IMR-90 (cell line): ENCODE data around the gene AMOTL1. TPM values are rescaled to one million over a fixed set of nuclear protein-coding genes. Genes with fewer than 3 reads are reported as not detected.

ENCODE experiments used
- ATAC-seq: fragments of 200-7000 bp; cut with Tn5 transposase; 2 replicates; pipeline ENCODE4 v1.9.1; 2020; ENCODE audit warnings: low read depth, mild to moderate bottlenecking, moderate library complexity
- BruUV-seq: library from RNA; stranded (reverse); fragments of 400-500 nt; replicated peaks from 2 replicates; lab custom pipeline; 2021; lab: Mats Ljungman, UMichigan
- CTCF ChIA-PET: fragments of 300-600 bp; formaldehyde crosslinking; extraction: SDS; loops from one replicate; lab custom pipeline; 2021; ENCODE audit warnings: antibody characterized with exemption; lab: Yijun Ruan, JAX
- POLR2A ChIA-PET: fragments of 300-600 bp; sonication (Branson Sonifier 250); formaldehyde crosslinking; loops from one replicate; lab custom pipeline; 2022; ENCODE audit warnings: antibody characterized with exemption; ENCODE audit not compliant: unreplicated experiment; lab: Charles Lee
- DNase-seq: peaks from one replicate; pipeline ENCODE4 v3.0.0; 2013
- H2AFZ ChIP-seq: replicated peaks from 2 replicates; pipeline ENCODE3; 2013; ENCODE audit warnings: low read length, mild to moderate bottlenecking; ENCODE audit not compliant: poor library complexity
- H2AK5ac ChIP-seq: 2 replicates; pipeline ENCODE4 v1.6.1; 2013; ENCODE audit warnings: low read depth, low read length, inconsistent platforms
- H2AK9ac ChIP-seq: replicated peaks from 2 replicates; pipeline ENCODE3; 2013; ENCODE audit warnings: mild to moderate bottlenecking, low read depth, low read length, moderate library complexity; ENCODE audit not compliant: poor library complexity
- H2BK120ac ChIP-seq: 2 replicates; pipeline ENCODE4 v1.6.1; 2013; ENCODE audit warnings: low read depth, low read length, inconsistent platforms
- H2BK15ac ChIP-seq: 3 replicates; pipeline ENCODE4 v1.6.1; 2013; ENCODE audit warnings: low read depth, low read length, inconsistent platforms
- H2BK20ac ChIP-seq: 2 replicates; pipeline ENCODE4 v1.6.1; 2013; ENCODE audit warnings: low read depth, mild to moderate bottlenecking, inconsistent platforms, low read length, moderate library complexity
- H2BK5ac ChIP-seq: 2 replicates; pipeline ENCODE4 v1.6.1; 2013; ENCODE audit warnings: mild to moderate bottlenecking, low read depth, low read length, inconsistent platforms; ENCODE audit not compliant: poor library complexity, severe bottlenecking
- H3K14ac ChIP-seq: replicated peaks from 2 replicates; pipeline ENCODE4 v1.6.1; 2013; ENCODE audit warnings: low read depth, low read length, inconsistent platforms
- H3K18ac ChIP-seq: 2 replicates; pipeline ENCODE4 v1.6.1; 2013; ENCODE audit warnings: low read depth, low read length, control low read depth
- H3K23ac ChIP-seq: 2 replicates; pipeline ENCODE4 v1.6.1; 2013; ENCODE audit warnings: low read depth, low read length, inconsistent platforms
- H3K27ac ChIP-seq: 2 replicates; pipeline ENCODE4 v1.5.1; 2013; ENCODE audit warnings: mild to moderate bottlenecking, control low read depth, low read length; ENCODE audit not compliant: insufficient read depth
- H3K27me3 ChIP-seq: 2 replicates; pipeline ENCODE4 v1.6.1; 2013; ENCODE audit warnings: low read length; ENCODE audit not compliant: control insufficient read depth, insufficient read depth
- H3K36me3 ChIP-seq: 2 replicates; pipeline ENCODE4 v1.6.1; 2013; ENCODE audit warnings: low read length, mixed read lengths; ENCODE audit not compliant: control insufficient read depth, insufficient read depth
- H3K4ac ChIP-seq: 2 replicates; pipeline ENCODE4 v1.6.1; 2013; ENCODE audit warnings: low read depth, low read length, inconsistent platforms
- H3K4me1 ChIP-seq: 2 replicates; pipeline ENCODE4 v1.6.1; 2013; ENCODE audit warnings: low read length, mixed read lengths; ENCODE audit not compliant: control insufficient read depth, insufficient read depth
- H3K4me2 ChIP-seq: 2 replicates; pipeline ENCODE4 v1.6.1; 2013; ENCODE audit warnings: low read depth, mild to moderate bottlenecking, control low read depth, low read length, moderate library complexity
- H3K4me3 ChIP-seq: 2 replicates; pipeline ENCODE4 v1.5.1; 2013; ENCODE audit warnings: low read depth, mild to moderate bottlenecking, control low read depth, low read length, moderate library complexity; ENCODE audit not compliant: insufficient read depth
- H3K56ac ChIP-seq: 2 replicates; pipeline ENCODE4 v1.6.1; 2013; ENCODE audit warnings: low read length, inconsistent platforms; ENCODE audit not compliant: insufficient read depth; ENCODE audit errors: extremely low read depth
- H3K79me1 ChIP-seq, 2 experiments: 2 replicates each; pipeline ENCODE4 v1.6.1; 2013; ENCODE audit warnings: low read length in 2 of 2, inconsistent platforms in 1 of 2, low read depth in 1 of 2
- H3K9ac ChIP-seq: 2 replicates; pipeline ENCODE4 v1.6.1; 2013; ENCODE audit warnings: low read depth, low read length, control low read depth
- H3K9me1 ChIP-seq: 2 replicates; pipeline ENCODE4 v1.6.1; 2013; ENCODE audit warnings: low read length, inconsistent platforms; ENCODE audit not compliant: insufficient read depth
- H3K9me3 ChIP-seq: 2 replicates; pipeline ENCODE4 v1.6.1; 2013; ENCODE audit warnings: low read length; ENCODE audit not compliant: control insufficient read depth, insufficient read depth
- H4K20me1 ChIP-seq: 2 replicates; pipeline ENCODE4 v1.6.1; 2013; ENCODE audit warnings: low read length, inconsistent platforms; ENCODE audit not compliant: insufficient read depth
- H4K5ac ChIP-seq: 2 replicates; pipeline ENCODE4 v1.6.1; 2013; ENCODE audit warnings: mild to moderate bottlenecking, low read depth, low read length, control low read depth
- H4K8ac ChIP-seq, 2 experiments: 2 replicates each; pipeline ENCODE4 v1.6.1; 2013; ENCODE audit warnings: low read depth in 2 of 2, low read length in 2 of 2, control low read depth in 1 of 2, inconsistent platforms in 1 of 2
- H4K91ac ChIP-seq: 2 replicates; pipeline ENCODE4 v1.6.1; 2013; ENCODE audit warnings: low read depth, low read length, inconsistent platforms; ENCODE audit not compliant: insufficient read depth
- BHLHE40 ChIP-seq: fragments of 150-350 bp; IDR thresholded peaks from 2 replicates; pipeline ENCODE4 v1.6.1; 2016; ENCODE audit warnings: mild to moderate bottlenecking, low read depth, low read length
- CEBPB ChIP-seq: IDR thresholded peaks from 2 replicates; pipeline ENCODE4 v1.6.1; 2012; ENCODE audit warnings: low read depth, low read length, improper control_type of control experiment
- CHD1 ChIP-seq: IDR thresholded peaks from 2 replicates; pipeline ENCODE4 v1.6.1; 2012; ENCODE audit warnings: low read depth, low read length, improper control_type of control experiment
- ELK1 ChIP-seq: fragments of 150-350 bp; IDR thresholded peaks from 2 replicates; pipeline ENCODE4 v1.6.1; 2016; ENCODE audit warnings: low read depth, mild to moderate bottlenecking, low read length, moderate library complexity, borderline replicate concordance
- FOS ChIP-seq: fragments of 150-350 bp; IDR thresholded peaks from 2 replicates; pipeline ENCODE4 v1.6.1; 2016; ENCODE audit warnings: low read depth, low read length
- MAFK ChIP-seq: IDR thresholded peaks from 2 replicates; pipeline ENCODE4 v1.6.1; 2012; ENCODE audit warnings: low read depth, low read length, improper control_type of control experiment
- MAZ ChIP-seq: IDR thresholded peaks from 2 replicates; pipeline ENCODE4 v1.6.1; 2012; ENCODE audit warnings: low read depth, mild to moderate bottlenecking, low read length, improper control_type of control experiment, moderate library complexity, borderline replicate concordance
- MXI1 ChIP-seq: IDR thresholded peaks from 2 replicates; pipeline ENCODE4 v1.6.1; 2012; ENCODE audit warnings: low read depth, mild to moderate bottlenecking, low read length, moderate library complexity, borderline replicate concordance
- NFE2L2 ChIP-seq: fragments of 150-350 bp; IDR thresholded peaks from 2 replicates; pipeline ENCODE4 v1.6.1; 2016; ENCODE audit warnings: low read depth, mild to moderate bottlenecking, low read length
- POLR2A ChIP-seq: IDR thresholded peaks from 2 replicates; pipeline ENCODE4 v1.6.1; 2012; ENCODE audit warnings: mild to moderate bottlenecking, low read depth, low read length
- RAD21 ChIP-seq: IDR thresholded peaks from 2 replicates; pipeline ENCODE4 v1.6.1; 2012; ENCODE audit warnings: low read length, improper control_type of control experiment
- RFX5 ChIP-seq: IDR thresholded peaks from 2 replicates; pipeline ENCODE4 v1.8.0; 2012; ENCODE audit warnings: low read depth, mild to moderate bottlenecking, low read length, moderate library complexity
- SMC3 ChIP-seq: fragments of 150-350 bp; IDR thresholded peaks from 2 replicates; pipeline ENCODE4 v1.6.1; 2016; ENCODE audit warnings: low read depth, mild to moderate bottlenecking, antibody characterized with exemption, low read length, moderate library complexity
- USF2 ChIP-seq: fragments of 150-350 bp; IDR thresholded peaks from 2 replicates; pipeline ENCODE4 v1.6.1; 2017; ENCODE audit warnings: mild to moderate bottlenecking, antibody characterized with exemption, low read length, low read depth
- WGBS, 2 experiments: methylation state at CpG; one replicate each; pipeline versions ENCODE4 v1.1.5 to v1.1.7; 2013; ENCODE audit warnings: missing lambda C conversion rate in 2 of 2; ENCODE audit not compliant: insufficient read length in 1 of 2; ENCODE audit errors: extremely low coverage in 2 of 2; 5-methylcytosine and 5-hydroxymethylcytosine counted together
- dilution Hi-C: fragments of 300-500 bp; cut with HindIII; formaldehyde crosslinking; loops from one replicate; pipeline ENCODE4 v1.14.3; 2018; ENCODE audit warnings: low sequenced_read_pairs; ENCODE audit not compliant: unreplicated experiment
- in situ Hi-C: fragments of 300-500 bp; cut with MboI; formaldehyde crosslinking; loops from 3 replicates; pipeline ENCODE4 v1.14.3; 2019; ENCODE audit warnings: low sequenced_read_pairs, inconsistent platforms, mixed read lengths
- intact Hi-C: fragments of 100-400 bp; cut with micrococcal nuclease; formaldehyde crosslinking; loops from 2 replicates; pipeline ENCODE4 v1.10.0; 2022
- polyA plus RNA-seq, 3 experiments: library from polyadenylated mRNA; depleted of rRNA; stranded (reverse); fragments of >200 nt; gene quantifications; 2 replicates each; pipeline ENCODE4 v1.2.3, GENCODE V29; 2012; ENCODE audit warnings: low replicate concordance in 1 of 3
- total RNA-seq: library from RNA; depleted of rRNA; stranded (reverse); fragments of >200 nt; gene quantifications from 2 replicates; pipeline ENCODE4 v1.2.3, GENCODE V29; 2012

Gene AMOTL1
- total and polyA plus RNA-seq, 2 of the 4 experiments (the other 2 are of a cell fraction) = 18.6 to 49.5 TPM

DNA sequence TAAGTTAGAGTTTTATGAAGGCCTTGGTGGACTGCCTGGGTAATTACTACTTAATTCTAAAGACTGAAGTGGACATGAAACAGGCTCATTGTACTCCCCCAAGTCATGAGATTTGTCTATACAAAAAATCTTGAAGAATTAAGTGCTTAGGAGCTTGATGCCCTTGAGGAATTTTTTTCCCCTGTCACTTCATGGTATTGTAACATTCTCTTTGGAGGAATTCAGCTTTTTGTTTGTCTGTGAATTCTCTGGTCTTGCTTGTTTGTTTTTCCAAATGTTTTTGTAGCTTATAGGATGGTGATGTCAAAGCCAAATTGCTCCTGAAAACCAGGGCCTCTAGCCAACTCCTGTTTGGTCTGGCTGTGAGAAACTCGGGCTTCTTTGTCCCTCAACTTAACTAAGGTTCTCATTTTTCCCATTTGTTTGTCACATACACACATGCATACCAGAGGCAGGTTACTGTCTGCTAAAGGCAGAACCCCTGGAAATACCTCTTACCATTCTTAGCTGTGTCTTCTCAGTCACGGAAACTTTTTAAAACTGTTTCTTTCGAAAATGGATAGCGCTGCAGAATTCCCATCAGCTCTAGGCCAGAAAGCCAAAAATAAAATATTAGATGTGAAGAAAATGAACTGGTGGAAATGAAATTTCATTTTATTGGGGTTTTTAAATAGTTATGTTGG, 66.9 kb downstream of the AMOTL1 start (continued):
- no peak for TF ChIP-seq MXI1
- TF ChIP-seq BHLHE40 = no peak

- peaks cover 34% of the 10 kb centered on the region for H3K36me3 ChIP-seq
- ChIA-PET POLR2A (no interaction called here), CTCF (interaction anchor here (0.6 to 2.9 kb wide), 3 partner anchors 10 to 1155 kb away, joined by 3 to 8 read pairs (median 4); no protein-coding TSS in a partner anchor)
- dilution Hi-C loops (no loop called here), intact Hi-C loops (no loop called here), in situ Hi-C loops (no loop called here)
- DNase-seq (peak; percentile 70), ATAC-seq (peak; percentile 52)
- peak overlapping the region; percentile 51; the same call in 1 of the 2 replicates for H3K4me2 ChIP-seq
- no peak overlapping the region; the same call in 1 of the 2 replicates for H4K5ac ChIP-seq
- no peak overlapping the region; the same call in 1 of the 2 replicates for H3K27ac ChIP-seq
- H2BK15ac ChIP-seq = no peak overlapping the region
- no peaks in the 10 kb centered on the region for H3K27me3 ChIP-seq
- H3K4me1 ChIP-seq = peaks cover 29% of the 10 kb centered on the region
- H3K14ac ChIP-seq = no peak overlapping the region
- H2AFZ ChIP-seq = no peak overlapping the region
- no peak overlapping the region for H3K56ac ChIP-seq
- no TSS peak for BruUV-seq
- no peak overlapping the region for H3K4me3 ChIP-seq
- no peak overlapping the region for H2AK5ac ChIP-seq
- H4K91ac ChIP-seq = no peak overlapping the region
- H3K9ac ChIP-seq = no peak overlapping the region
- peaks cover 13% of the 10 kb centered on the region for H4K20me1 ChIP-seq
- H3K18ac ChIP-seq = no peak overlapping the region
- no peak overlapping the region for H2BK20ac ChIP-seq
- no peak overlapping the region for H3K4ac ChIP-seq
- H2AK9ac ChIP-seq = no peak overlapping the region
- H2BK120ac ChIP-seq = no peak overlapping the region
- H3K23ac ChIP-seq = no peak overlapping the region
- H3K9me1 ChIP-seq = peaks cover 22% of the 10 kb centered on the region
- peaks cover 42 to 53% of the 10 kb centered on the region in 2 experiments for H3K79me1 ChIP-seq
- 0% methylated on average over 1 of the region's 2 CpGs; no CpG with 5 or more reads in 1 of the 2 experiments for WGBS, 2 experiments
- no peaks in the 10 kb centered on the region for H3K9me3 ChIP-seq
- peak overlapping the region; percentile 78 for H2BK5ac ChIP-seq
- H4K8ac ChIP-seq = 0 out of 4 replicates have a peak overlapping the region, but pooled peaks of 1 of the 2 experiments have one; percentile 23
- TF ChIP-seq POLR2A = no peak
- peak; percentile 91 for TF ChIP-seq NFE2L2
- TF ChIP-seq ELK1 = no peak
- TF ChIP-seq CHD1 = no peak
- TF ChIP-seq RAD21 = no peak
- no peak for TF ChIP-seq SMC3
- TF ChIP-seq MXI1 = no peak
- no peak for TF ChIP-seq MAFK
- peak; percentile 75 for TF ChIP-seq CEBPB
- TF ChIP-seq BHLHE40 = peak; percentile 33; the same call in 1 of the 2 replicates
- TF ChIP-seq RFX5 = no peak
- no peak for TF ChIP-seq MAZ
- no peak for TF ChIP-seq USF2
- peak; percentile 89 for TF ChIP-seq FOS
Measured at GRCh38 chr11:94835594-94835927, 67.4 kb downstream of the AMOTL1 start.
